Neural crest cell (in vitro differentiated cells): Measurements from ENCODE around the gene DOK1. TPM values are rescaled to one million over a fixed set of nuclear protein-coding genes. Genes with fewer than 3 reads are reported as not detected.

Source experiments
- DNase-seq: peaks from one replicate; pipeline ENCODE4 v3.0.0; 2021; ENCODE audit warnings: low read depth, mixed read lengths, low spot score
- H3K27ac Mint-ChIP-seq: one replicate; pipeline ENCODE4 v1.8.0; 2021; ENCODE audit warnings: mild to moderate bottlenecking, mixed read lengths; ENCODE audit not compliant: unreplicated experiment
- H3K27me3 Mint-ChIP-seq: 2 replicates; pipeline ENCODE4 v1.8.0; 2021; ENCODE audit warnings: low read depth, mild to moderate bottlenecking, mixed read lengths
- H3K36me3 Mint-ChIP-seq: 2 replicates; pipeline ENCODE4 v1.8.0; 2021; ENCODE audit warnings: low read depth, mild to moderate bottlenecking, mixed read lengths
- H3K4me1 Mint-ChIP-seq: 2 replicates; pipeline ENCODE4 v1.8.0; 2021; ENCODE audit warnings: mixed read lengths
- H3K4me3 Mint-ChIP-seq: one replicate; pipeline ENCODE4 v1.8.0; 2021; ENCODE audit warnings: mild to moderate bottlenecking, mixed read lengths
- H3K9me3 Mint-ChIP-seq: 2 replicates; pipeline ENCODE4 v1.8.0; 2021; ENCODE audit warnings: mixed read lengths
- CTCF ChIP-seq: fragments of 200-600 bp; sonication (generic); conservative IDR thresholded peaks from 2 replicates; pipeline ENCODE4 v1.5.0; 2021; ENCODE audit warnings: antibody characterized with exemption, mild to moderate bottlenecking
- total RNA-seq: library from RNA; stranded (reverse); gene quantifications from 2 replicates; pipeline ENCODE4 v1.2.1, GENCODE V29; 2021

DOK1 gene
- total RNA-seq, 1 donor from 2014 or later, result 22.4 TPM

- H3K27me3 Mint-ChIP-seq, result peaks cover 44% of the 10 kb centered on the region
- no peaks in the 10 kb centered on the region for H3K4me1 Mint-ChIP-seq
- no peak for TF ChIP-seq CTCF
- DNase-seq, result no peak
- H3K4me3 Mint-ChIP-seq, result no peak overlapping the region
- H3K36me3 Mint-ChIP-seq, result no peaks in the 10 kb centered on the region
- no peak overlapping the region for H3K27ac Mint-ChIP-seq
- no peaks in the 10 kb centered on the region for H3K9me3 Mint-ChIP-seq
Measured at GRCh38 chr2:74566076-74566753, 11.7 kb downstream of the DOK1 start.

- Mint-ChIP-seq H3K36me3 (no peaks in the 10 kb centered on the region), H3K4me3 (no peak overlapping the region), H3K27me3 (peaks cover 39% of the 10 kb centered on the region), H3K27ac (no peak overlapping the region), H3K9me3 (no peaks in the 10 kb centered on the region), H3K4me1 (no peaks in the 10 kb centered on the region)
- TF ChIP-seq CTCF, result no peak
- no peak for DNase-seq
Measured at GRCh38 chr2:74566754-74567085, 12.2 kb downstream of the DOK1 start.

GRCh38 chr2:74567881-74568280 is 13.4 kb downstream of the DOK1 start:
- Mint-ChIP-seq H3K36me3 (no peaks in the 10 kb centered on the region), H3K9me3 (no peaks in the 10 kb centered on the region), H3K27me3 (peaks cover 31% of the 10 kb centered on the region), H3K27ac (no peak overlapping the region), H3K4me1 (no peaks in the 10 kb centered on the region), H3K4me3 (no peak overlapping the region)
- no peak for TF ChIP-seq CTCF
- no peak for DNase-seq

- Mint-ChIP-seq H3K27ac (no peak overlapping the region), H3K9me3 (no peaks in the 10 kb centered on the region), H3K27me3 (peaks cover 19% of the 10 kb centered on the region), H3K4me3 (no peak overlapping the region), H3K4me1 (peaks cover 12% of the 10 kb centered on the region), H3K36me3 (no peaks in the 10 kb centered on the region)
- no peak for DNase-seq
- TF ChIP-seq CTCF, result no peak
Measured at GRCh38 chr2:74569686-74570085, 15.2 kb downstream of the DOK1 start.

GRCh38 chr2:74571058-74571457 is 16.5 kb downstream of the DOK1 start:
- no peak for DNase-seq
- H3K9me3 Mint-ChIP-seq, result no peaks in the 10 kb centered on the region
- H3K4me1 Mint-ChIP-seq, result peaks cover 13% of the 10 kb centered on the region
- TF ChIP-seq CTCF, result no peak
- H3K4me3 Mint-ChIP-seq, result no peak overlapping the region
- H3K27ac Mint-ChIP-seq, result no peak overlapping the region
- no peaks in the 10 kb centered on the region for H3K36me3 Mint-ChIP-seq
- peaks cover 16% of the 10 kb centered on the region for H3K27me3 Mint-ChIP-seq
